ENCODE results near the gene TAF1C.
A peak's percentile ranks its signal among the peaks of the same experiment; 100 is the strongest.

TAF1C gene

DNA sequence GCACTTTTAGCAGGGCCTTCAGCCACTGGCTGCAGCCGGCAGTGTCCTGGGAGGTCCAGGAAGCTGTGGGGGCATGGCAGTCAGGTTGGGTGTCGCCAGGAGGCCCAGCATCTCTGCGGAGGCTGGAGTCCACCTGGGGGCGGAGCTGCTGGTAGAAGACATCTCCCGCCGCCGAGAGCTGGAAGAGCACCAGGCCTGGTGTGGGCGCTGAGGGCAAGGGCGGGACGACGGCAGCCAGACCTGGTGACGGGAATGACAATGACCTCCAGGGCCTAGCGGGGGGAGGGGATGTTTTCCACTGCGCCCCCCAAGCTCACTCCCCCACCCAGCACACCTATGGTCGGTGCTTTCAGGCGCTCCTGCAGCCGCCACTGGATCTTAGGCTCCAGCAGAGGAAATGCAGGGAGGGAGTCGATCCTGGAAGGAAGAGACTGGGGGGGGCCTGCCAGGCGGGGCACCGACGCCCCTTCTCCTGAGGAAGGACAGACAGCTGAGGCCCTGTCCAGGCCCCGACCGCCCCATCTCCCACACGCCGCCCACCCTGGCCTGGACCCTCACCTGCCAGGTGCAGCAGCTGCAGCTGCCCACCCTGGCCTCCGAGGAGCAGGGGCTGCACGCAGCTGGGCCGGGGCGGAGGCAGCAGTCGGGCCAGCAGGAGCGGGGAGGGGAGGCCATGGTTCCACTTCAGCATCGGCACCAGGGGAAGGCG is 7.1 kb downstream of the TAF1C start:
- H3K4me3 ChIP-seq (ENCODE audit: low read length): no peak overlapping the region
- TF ChIP-seq, protein P1, sequence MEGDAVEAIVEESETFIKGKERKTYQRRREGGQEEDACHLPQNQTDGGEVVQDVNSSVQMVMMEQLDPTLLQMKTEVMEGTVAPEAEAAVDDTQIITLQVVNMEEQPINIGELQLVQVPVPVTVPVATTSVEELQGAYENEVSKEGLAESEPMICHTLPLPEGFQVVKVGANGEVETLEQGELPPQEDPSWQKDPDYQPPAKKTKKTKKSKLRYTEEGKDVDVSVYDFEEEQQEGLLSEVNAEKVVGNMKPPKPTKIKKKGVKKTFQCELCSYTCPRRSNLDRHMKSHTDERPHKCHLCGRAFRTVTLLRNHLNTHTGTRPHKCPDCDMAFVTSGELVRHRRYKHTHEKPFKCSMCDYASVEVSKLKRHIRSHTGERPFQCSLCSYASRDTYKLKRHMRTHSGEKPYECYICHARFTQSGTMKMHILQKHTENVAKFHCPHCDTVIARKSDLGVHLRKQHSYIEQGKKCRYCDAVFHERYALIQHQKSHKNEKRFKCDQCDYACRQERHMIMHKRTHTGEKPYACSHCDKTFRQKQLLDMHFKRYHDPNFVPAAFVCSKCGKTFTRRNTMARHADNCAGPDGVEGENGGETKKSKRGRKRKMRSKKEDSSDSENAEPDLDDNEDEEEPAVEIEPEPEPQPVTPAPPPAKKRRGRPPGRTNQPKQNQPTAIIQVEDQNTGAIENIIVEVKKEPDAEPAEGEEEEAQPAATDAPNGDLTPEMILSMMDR (conservative IDR thresholded peaks at IDR 0.05; ENCODE audit: low read depth, low read length): no peak
- DNase-seq (ENCODE audit: low read depth): no peak

DNA sequence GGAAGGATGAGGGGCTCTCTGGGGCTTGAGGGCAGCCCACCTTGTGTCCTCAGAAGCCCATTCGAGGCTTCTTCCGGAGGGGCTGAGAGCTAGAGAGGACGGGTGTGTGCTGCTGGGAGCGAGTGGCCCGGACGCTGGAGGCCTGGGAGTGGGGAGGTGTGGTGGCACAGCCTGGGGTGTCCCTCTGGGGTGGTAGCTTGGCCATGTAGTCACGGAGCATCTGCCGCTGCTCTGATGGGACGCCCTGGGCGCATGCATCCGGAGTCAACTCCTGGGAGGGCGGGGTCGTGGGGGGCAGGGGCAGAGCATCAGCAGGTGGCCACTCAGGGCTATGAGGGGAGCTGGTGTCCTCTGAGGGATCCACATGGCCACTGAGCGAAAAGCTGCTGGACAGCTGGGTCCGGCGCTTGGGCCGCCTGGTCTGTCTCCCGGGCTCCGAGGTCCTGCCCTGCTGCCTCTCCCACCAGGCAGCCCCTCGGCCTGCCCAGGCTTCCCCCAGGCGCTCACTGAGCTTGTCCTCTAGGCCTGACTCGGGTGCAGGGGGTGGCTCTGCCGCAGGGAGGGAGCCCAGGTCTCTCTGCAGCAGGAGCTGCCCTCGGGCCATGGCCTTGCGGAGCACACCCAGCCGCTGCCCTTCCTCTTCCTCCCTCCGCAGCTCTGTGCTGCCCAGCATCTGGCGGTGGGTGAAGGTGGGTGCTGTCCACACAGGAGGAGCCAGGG is 7.8 kb downstream of the TAF1C start:
- no peak overlapping the region for H3K4me3 ChIP-seq (ENCODE audit: low read length)
- DNase-seq (ENCODE audit: low read depth): no peak
- TF ChIP-seq, protein P1 (conservative IDR thresholded peaks at IDR 0.05; ENCODE audit: low read depth, low read length): no peak

DNA sequence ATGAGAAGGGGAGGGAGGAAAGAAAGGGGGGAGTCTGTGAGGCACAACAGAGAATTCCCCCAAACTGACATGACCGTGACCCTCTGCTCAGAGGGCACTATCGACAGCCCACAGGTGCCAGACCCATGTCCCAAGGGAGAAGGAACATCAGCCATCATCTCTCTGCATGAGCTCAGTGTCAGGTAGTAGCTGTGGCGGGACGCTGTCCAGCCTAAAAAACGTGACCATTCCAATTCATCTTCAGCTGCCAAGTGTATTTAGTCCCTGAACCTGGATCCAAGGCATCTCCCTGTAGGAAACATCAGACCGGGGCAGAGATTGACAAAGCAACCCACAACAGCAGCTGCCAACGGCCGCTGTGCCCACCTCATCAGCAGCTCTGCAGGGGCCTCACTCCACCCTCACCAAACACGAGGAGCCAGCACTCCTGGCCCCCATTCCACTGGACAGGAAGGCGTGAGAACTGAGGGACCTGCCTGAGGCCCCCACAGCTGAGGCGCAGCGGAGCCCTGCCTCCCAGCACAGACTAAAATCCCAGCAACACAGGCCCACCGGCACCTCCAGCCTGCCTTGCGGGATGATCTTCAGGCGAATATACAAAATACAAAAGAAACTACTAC is 8.6 kb downstream of the TAF1C start:
- TF ChIP-seq, protein P1 (conservative IDR thresholded peaks at IDR 0.05; ENCODE audit: low read depth, low read length): no peak
- DNase-seq (ENCODE audit: low read depth): no peak

DNA sequence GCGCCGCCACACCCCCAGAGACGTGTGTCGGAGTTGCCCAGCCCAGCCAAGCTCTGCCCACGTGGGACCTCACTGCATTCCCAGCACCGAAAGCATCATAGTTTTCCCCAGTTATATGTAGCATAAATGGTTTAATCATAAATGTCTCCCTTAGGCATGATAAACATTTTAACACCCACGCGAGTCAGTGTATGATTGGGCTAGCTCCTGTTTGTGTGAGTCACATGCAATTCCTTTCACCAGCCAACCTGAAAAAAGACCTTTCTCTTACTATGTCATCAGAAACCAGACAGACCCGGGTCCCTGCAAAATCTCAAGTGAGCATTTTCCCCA is 9.2 kb downstream of the TAF1C start:
- no peak for DNase-seq (ENCODE audit: low read depth)
- H3K4me3 ChIP-seq (ENCODE audit: low read length): no peak overlapping the region
- TF ChIP-seq, protein P1 (conservative IDR thresholded peaks at IDR 0.05; ENCODE audit: low read depth, low read length): no peak

More for the DNA sequence above, 8.6 kb downstream of the TAF1C start:
- no peak overlapping the region for H3K4me3 ChIP-seq (ENCODE audit: low read length)

DNA sequence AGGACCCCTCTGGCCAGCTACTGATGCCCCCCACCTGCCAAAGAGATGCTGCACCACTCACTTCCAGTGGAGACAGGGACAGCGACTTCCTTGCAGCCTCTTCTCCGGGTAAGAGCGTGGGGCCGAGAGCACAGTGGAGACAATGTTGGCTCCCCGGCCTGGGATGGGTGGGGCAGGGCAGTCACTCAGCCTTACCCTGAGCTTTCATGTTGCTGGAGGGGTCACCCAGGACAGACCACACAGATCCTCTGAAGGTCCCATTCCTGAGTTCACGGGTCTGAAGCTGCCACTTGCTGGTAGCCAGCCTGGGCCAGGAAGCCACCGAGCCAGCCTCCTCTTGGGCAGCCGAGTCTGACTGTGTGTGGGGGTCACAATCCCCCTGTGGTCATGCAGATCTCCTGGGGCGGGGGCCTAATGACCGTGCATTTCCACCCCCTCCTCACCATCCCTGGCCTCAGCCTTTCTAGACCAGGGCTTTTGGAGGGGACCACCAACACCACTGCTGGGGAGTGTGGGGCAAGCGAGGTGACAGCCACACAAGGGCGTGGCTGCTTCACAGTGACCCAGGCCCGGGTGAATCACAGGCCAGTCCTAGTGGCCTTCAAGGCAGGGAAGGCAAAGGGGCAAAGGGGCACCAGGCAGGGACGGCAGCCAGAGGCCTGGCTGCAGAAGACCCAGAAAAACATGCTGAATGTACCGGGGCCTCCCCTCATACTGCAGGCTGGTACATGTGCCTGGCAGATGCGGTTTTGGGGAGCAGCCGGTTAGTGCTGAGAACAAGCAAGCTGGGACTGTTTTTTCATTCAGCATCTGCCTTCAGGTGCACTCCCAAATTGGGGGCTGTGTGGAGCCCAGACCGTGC is 10.4 kb downstream of the TAF1C start:
- H3K4me3 ChIP-seq (ENCODE audit: low read length): no peak overlapping the region
- TF ChIP-seq, protein P1 (conservative IDR thresholded peaks at IDR 0.05; ENCODE audit: low read depth, low read length): no peak
- DNase-seq (ENCODE audit: low read depth): no peak

DNA sequence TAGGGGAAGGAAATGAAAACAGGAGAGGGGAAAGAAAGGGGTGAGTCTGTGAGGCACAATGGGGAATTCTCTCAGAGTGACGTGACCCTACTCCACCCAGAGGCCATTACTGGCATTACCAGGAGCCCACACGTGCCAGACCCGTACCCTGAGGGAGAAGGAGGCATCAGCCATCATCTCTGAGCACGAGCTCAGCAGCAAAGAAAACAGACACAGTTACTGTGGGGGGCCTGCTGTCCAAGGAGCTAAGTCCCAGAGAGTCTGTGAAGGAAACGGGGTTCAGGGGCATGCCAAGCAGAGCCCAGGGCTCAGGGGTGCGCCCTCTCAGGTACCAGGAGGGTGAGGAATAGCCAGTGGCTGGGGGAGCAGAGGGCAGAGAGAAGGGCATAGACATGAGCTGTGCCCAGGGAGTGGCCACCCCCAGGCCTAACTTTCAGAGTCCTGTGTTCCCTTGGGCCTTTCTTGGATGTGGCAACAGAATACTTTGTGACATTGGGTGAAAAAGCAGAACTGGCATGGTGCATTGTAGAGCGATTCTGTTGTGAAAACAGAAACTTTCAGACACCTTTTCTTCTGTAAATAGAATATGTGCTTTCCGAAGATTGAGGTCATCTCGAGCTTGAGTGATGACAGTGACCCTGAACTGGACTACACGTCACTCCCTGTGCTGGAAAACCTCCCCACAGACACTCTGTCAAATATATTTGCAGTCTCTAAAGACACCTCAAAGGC is 11.3 kb downstream of the TAF1C start:
- no peak overlapping the region for H3K4me3 ChIP-seq (ENCODE audit: low read length)
- TF ChIP-seq, protein P1 (conservative IDR thresholded peaks at IDR 0.05; ENCODE audit: low read depth, low read length): peak; percentile 89
- DNase-seq (ENCODE audit: low read depth): no peak
